GM11168 (cell line): Measurements from ENCODE around the gene KRTAP12-2.

Experiments
- in situ Hi-C: fragments of 300-500 bp; cut with MboI; formaldehyde crosslinking; loops from one replicate; pipeline ENCODE4 v1.12.0; 2022; ENCODE audit warnings: low sequenced_read_pairs; ENCODE audit not compliant: unreplicated experiment

Gene KRTAP12-2

DNA sequence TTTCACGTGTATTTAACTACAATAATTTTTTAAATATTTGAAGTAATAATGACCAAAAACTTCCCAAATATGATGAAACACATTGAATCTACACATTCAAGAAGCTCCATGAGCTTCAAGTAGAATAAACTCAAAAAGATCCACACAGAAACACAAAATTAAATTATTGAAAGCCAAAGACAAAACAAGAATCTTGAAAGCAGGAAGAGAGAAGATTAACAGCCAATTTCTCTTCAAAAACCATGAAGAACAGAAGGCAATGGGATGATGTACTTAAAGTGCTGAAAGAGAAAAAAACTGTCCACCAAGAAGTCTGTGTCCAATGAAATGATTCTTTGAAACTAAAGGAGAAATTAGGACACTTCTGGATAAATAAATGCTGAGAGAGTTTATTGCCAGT, 34.7 kb downstream of the KRTAP12-2 start:
- in situ Hi-C loops = no loop called here

DNA sequence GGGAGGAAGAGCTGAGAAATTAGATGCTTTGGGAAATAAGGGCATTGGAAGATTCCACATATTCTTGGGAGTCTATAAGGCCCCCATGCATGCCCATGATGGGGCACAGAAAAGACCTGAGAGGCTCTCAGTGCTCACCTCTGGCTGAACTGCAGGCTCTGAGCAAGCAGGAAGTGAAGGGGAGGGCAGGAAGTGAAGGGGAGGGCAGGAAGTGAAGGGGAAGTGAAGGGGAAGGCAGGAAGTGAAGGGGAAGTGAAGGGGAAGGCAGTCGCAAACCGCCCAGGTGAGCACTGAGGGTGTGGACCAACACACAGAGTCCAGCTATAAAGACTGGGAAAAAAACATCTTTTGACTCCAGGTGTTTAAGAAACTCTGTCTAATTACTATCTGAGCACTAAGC, 36.3 kb downstream of the KRTAP12-2 start:
- in situ Hi-C loops = no loop called here

DNA sequence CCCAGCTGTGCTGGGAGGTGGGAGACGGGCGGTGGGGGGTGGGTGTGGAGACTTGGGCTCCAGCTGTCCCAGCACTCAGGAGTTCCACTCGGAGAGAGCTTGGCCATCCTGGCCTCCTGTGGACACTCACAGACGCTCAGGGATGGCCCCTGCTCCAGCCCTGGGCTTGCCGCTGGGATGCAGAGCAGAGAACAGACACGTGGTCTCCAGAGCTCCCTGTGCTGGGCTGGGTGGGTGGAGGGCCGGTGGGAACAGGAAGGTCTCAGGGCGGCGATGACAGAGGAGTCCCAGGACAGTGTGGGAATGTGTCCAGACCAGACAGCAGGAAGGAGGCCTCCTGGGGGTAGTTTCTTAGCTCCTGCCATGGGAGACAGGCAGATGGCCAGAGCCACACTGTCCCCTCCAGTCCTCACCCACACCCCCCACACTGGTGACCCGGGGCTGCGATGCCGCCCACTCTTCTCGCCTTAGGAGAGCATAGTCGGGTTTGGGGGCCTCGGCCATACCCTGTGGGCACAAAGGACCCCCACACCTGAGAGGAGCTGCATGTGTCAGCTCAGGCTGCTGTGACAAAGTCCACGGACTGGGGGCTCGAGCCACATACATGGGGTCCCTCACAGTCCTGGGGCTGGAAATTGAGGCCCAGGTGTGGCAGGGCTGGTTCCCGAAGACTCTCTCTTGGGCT, 37.9 kb downstream of the KRTAP12-2 start:
- in situ Hi-C loops = loop anchor here (5.0 kb wide), 1 partner anchor 77 kb away; the partner anchor contains the start of gene KRTAP10-2

- in situ Hi-C loops = loop anchor here (5.0 kb wide), 1 partner anchor 76 kb away; the partner anchor contains the start of gene KRTAP10-2
Measured at GRCh38 chr21:44627831-44628233, 38.9 kb downstream of the KRTAP12-2 start.

GRCh38 chr21:44627181-44627822, 39.4 kb downstream of the KRTAP12-2 start:
- in situ Hi-C loops = loop anchor here (5.0 kb wide), 1 partner anchor 75 kb away; the partner anchor contains the start of gene KRTAP10-2

DNA sequence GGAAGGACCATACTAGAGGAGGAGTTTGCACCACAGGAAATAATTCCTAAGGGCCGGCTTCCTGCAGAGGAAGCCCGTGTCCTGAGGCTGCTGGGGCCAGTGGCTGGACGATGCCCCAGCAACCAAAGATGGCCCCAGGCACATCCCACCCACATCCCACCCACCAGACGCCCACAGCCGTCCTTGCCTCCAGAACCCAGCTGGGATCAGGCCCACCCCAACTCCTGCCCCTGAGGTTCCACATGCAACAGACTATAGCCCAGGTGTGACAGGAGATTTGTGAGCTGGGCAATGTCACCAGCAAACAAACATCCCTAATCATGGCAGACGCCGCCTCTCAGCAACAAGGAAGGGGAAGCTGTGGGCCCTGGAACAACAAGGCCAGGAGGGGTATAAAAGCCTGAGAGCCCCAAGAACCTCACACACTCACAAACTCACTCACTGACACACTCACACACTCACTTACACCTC, 40.0 kb downstream of the KRTAP12-2 start, which contains the start of gene KRTAP10-9:
Gene KRTAP10-9, plus strand, starts transcription at position 421 of the 471 bp plus-strand sequence. CDS start 79 bp downstream, outside the sequence.
- in situ Hi-C loops = loop anchor here (5.0 kb wide), 1 partner anchor 74 kb away; the partner anchor contains the start of gene KRTAP10-2

DNA sequence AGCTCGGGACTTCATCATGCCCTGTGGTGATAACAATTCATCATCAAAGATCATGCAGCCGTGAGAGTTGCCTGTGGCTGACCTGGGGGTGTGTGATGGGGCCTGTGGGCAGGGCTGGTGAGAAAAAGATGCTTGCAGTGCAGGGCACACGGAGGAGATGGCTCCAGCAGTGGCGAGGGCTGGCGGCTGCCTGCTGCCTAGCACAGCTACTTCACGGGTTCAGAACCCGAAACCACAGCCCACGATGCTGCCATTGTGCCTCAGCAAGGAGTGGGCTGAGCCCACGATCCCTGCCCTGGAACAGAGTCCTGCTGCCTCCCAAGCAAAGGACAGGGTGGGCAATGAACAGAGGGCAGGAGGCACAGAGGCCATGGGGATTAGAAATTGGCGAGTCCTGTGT, 40.5 kb downstream of the KRTAP12-2 start:
- in situ Hi-C loops = loop anchor here (5.0 kb wide), 1 partner anchor 74 kb away; the partner anchor contains the start of gene KRTAP10-2

- in situ Hi-C loops = loop anchor here (5.0 kb wide), 1 partner anchor 73 kb away; the partner anchor contains the start of gene KRTAP10-2
Measured at GRCh38 chr21:44625756-44626155, 41.0 kb downstream of the KRTAP12-2 start.

- in situ Hi-C loops = no loop called here
Measured at GRCh38 chr21:44623575-44623974, 43.2 kb downstream of the KRTAP12-2 start.

DNA sequence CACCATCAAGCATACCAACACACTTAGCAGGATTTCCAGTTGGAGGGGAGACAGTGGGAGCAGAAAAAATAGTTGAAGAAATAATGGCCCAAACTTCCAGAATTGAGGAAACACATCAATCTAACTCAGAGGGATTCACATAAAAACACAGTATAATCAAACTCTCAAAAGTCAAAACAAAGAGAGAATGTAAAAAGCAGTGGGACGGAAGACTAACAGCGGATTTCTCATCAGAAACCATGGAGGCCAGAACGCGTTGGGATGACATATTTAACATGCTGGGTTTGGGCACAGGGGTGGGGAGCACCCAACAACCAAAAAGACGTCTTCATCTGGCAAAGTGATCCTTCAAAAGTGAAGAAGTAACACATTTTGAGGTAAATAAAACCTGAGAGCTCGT, 46.8 kb downstream of the KRTAP12-2 start:
- in situ Hi-C loops = no loop called here

DNA sequence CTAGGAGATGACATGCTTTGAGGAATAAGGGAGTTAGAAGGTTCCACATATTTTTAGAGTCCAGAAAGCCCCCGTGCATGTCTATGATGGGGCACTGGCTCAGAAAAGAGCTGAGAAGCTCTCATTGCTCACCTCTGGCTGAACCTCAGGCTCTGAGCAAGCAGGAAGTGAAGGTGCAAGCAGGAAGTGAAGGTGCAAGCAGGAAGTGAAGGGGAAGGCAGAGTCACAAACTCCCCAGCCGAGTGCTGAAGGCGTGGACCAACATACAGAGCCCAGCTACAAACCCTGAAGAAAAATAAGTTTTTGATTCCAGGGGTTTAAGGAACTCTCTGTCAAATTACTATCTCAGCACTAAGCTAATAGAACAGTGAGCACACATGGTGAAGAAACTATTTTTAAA, 47.8 kb downstream of the KRTAP12-2 start:
- in situ Hi-C loops = no loop called here

DNA sequence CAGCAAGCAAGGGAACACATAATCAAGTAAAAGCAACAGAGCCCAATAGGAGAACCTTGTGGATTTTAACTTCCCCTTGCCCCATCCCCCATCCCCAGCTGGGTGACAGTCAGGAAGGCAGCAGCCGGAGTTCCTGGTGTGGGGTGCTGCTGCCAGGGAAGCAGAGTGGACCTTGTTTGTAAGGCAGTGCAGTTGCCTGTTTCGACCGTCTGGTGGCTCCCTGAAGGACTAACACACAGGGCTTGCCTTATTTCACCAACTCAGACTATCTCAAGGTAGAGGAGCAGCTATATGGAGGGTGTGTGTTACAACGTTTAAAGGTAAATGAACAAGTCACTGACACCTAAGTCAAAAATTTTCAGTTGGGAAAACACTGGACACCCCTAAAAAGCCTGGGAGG, 48.2 kb downstream of the KRTAP12-2 start:
- in situ Hi-C loops = no loop called here

- in situ Hi-C loops = no loop called here
Measured at GRCh38 chr21:44617071-44617501, 49.6 kb downstream of the KRTAP12-2 start.

DNA sequence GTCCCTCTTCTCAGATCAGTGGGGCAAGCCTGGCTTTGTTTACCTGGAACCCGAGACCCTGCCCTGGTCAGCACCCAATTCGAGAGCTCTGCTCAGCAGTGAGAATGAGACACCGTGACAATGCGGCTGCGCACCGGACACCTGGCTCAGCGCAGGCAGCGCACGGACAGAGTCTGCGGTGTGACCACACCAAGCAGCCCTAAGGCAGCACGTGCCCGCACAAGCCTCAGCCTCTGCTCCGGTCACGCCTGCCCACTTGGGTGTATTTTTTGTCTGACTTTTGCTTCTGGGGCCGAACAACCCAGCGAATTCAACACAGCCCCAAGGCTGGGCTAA, 50.2 kb downstream of the KRTAP12-2 start:
- in situ Hi-C loops = no loop called here
